Fibroblast of upper back skin (primary cell): Measurements from ENCODE around the gene DCAF5.
"Not testable (repeated sequence)": the region's sequence is repeated elsewhere in the genome, so short reads cannot be mapped to it uniquely, and the experiment has no call there.

Experiments used
- DNase-seq: peaks from one replicate; pipeline ENCODE4 v3.0.0-alpha.2; 2013

DCAF5 gene

GRCh38 chr14:69096246-69096645 lies 56.7 kb downstream of the DCAF5 start:
- DNase-seq, result no peak

GRCh38 chr14:69094481-69094880 lies 58.4 kb downstream of the DCAF5 start:
- no peak for DNase-seq

DNA sequence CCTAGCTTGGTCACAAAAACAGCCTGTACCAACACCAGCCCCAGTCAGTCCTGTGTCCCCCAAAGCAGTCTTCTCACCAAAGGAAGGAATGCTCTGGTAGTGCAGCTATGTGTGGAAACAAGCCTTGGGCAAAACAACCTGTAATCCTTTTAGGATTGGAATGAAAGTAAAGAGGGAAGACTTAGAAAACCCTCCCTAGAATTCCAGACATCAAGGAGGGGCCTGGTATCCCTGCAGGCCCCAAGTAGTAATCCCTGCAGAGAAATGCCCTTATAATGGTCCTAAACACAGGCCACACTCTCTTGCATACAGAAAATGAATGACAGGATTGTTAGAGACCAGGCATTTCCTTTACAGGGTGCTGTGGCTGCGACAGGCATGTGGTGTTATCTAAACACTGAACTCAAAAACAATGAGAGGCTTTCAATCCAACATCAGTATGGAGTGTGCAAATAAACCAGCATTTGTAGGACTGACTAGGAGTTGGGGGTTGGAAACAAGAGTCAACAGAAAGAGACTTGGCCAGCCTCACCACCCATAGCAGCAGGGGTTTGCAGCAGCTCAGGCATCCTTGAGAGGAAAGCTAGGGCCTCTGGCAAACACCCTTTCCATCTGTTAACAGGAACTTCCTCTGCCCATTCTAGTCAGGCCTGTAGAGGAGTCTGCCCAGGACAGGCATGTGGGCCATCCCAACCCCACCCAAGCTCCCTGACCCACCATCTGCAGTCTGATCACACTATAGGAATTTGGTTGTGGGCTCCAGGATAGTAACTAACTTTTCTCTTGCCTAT lies 59.1 kb downstream of the DCAF5 start:
- DNase-seq, result peak; percentile 41

DNA sequence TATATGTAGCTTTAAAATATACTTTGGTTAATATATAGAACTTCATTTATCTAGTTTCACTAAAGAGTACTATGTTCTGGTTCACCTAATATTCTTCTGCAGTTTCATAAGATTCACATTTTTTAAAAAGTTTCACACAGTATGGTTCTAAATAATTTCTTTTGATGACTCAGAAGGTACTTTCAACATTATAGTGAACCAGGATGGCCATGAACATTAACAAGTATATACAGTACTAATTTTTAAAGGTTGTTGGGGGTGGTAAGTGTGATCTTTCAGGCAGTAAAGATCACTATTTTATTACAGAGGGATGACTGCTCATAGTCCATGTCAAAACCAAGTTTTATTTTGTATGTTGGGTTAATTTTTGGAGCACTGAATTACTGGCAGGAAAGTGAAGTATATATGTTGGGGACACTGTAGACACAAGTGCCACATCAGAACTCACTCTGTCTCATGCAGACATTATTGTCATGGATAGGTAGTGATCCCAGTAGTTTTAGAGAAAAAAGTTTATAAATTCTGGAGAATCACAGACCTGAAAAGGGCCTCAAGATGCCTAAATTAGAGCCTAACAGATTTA lies 60.0 kb downstream of the DCAF5 start:
- no peak for DNase-seq

GRCh38 chr14:69091695-69092094 lies 61.2 kb downstream of the DCAF5 start:
- no peak for DNase-seq

DNA sequence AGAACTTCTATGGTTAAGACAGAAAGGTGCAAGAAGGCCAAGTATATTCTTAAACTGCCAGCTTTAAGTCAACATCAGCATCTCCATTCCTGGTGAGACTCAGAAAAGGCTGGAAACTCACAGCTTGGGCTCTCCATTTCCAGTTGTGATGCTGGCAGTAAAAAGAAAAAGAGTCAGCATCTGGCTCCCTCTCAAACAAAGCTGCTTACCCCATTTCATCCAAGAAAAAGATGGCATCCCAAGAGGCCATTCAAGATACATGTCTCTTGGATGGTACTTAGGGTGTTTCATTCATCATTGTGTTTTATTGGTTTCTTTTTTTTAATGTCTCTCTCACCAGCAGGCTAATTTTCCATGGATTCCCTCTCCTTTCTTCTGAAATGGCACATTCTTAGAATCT lies 61.9 kb downstream of the DCAF5 start:
- no peak for DNase-seq

- peak; percentile 44 for DNase-seq
These were observed 62.6 kb downstream of the DCAF5 start for GRCh38 chr14:69090187-69090789.

GRCh38 chr14:69089046-69089445 lies 63.9 kb downstream of the DCAF5 start:
- DNase-seq, result no peak

- peak; percentile 71 for DNase-seq
These were observed 64.3 kb downstream of the DCAF5 start for GRCh38 chr14:69088586-69088985.

DNA sequence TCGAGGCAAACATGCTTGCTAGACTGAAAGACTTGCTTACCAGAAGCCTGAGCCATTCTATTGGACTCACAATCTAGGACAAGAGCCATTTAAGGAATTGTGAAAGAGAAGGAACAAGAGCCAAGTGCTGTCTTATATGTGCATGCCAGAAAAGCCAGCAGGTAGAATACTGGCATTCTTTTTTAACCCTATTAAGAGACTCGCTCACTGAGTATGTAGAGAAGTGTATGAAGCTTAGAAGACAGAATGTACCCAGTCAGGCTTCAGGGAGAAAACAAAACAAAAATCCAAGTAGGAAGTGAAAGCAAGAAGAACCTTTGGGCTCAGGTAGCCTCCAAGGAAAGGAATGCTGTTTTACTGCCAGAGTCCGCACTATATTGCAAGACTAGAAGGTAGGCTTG lies 65.9 kb downstream of the DCAF5 start:
- DNase-seq, result peak; percentile 67

DNA sequence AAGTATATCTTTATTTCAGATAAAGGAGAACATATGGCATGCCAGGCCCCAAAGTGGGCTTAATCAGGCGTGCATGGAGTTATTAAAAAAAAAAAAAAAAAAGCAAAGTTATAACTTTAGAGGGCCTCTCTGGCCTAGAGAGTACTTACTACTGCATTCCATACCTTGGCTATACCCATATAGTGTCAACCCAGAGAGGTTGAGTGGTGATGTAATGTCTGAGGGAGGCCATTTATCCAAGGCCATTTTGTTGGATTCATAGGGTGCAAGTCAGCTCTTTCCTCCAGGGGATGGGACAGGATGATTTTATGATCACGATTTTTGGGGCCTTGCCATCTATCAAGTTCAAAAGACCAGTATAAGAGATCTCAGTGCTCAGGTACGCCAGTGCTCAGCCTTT lies 66.4 kb downstream of the DCAF5 start:
- DNase-seq, result no peak

DNA sequence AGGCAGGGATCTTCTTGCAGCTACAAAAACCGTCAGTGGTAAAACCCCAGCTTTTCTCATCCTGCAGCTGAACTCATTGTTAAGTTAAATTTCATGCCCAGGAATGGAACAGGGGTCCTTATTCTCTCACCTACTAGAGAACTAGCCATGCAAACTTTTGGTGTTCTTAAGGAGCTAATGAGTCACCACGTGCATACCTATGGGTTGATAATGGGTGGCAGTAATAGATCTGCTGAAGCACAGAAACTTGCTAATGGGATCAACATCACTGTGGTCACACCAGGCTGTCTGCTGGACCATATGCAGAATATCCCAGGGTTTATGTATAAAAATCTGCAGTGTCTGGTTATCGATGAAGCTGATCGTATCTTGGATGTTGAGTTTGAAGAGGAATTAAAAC lies 68.9 kb downstream of the DCAF5 start:
- DNase-seq, result no peak

DNA sequence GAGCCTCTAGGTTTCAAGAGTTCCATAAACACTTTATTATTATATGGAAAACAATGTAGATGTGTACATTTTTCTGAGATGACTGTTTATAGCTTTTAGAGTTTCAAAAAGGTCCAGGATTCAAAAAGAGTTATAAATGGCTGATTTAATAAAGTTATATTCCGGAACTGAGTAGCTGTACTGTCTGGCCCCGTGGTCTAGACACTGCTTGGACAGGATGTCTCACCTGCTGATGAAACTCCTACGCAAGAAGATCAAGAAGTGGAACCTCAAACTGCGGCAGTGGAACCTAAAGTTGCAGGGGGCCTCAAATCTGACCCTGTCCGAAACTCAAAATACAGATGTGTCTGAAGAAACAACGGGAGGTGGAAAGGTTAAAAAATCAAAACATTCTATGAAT lies 69.7 kb downstream of the DCAF5 start:
- peak; percentile 32 for DNase-seq

- DNase-seq, result no peak
These were observed 71.6 kb downstream of the DCAF5 start for GRCh38 chr14:69081271-69081670.

- no peak for DNase-seq
These were observed 73.2 kb downstream of the DCAF5 start for GRCh38 chr14:69079747-69080146.

- DNase-seq, result peak; percentile 95
These were observed 73.7 kb downstream of the DCAF5 start for GRCh38 chr14:69079188-69079742.

DNA sequence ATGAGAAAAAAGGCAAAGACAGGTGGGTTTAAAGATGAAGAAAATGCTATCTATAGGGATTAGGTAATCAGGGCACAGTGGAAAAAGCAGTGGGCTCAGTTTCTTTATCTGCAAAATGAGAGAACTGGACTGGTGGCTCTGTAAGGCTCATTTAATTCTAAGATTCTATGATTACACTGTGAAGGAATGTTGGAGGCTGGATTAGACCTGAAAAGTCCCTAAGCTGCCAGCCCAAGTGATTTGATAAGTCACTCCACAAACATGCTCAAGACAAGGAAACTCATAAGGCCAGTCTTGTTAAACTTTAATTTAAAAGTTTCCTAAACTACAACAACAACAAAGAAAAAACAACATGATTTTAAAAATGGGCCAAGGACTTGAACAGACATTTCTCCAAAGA lies 75.1 kb downstream of the DCAF5 start:
- peak; percentile 89 for DNase-seq

- DNase-seq, result not testable (repeated sequence)
These were observed 75.7 kb downstream of the DCAF5 start for GRCh38 chr14:69077185-69077584.

DNA sequence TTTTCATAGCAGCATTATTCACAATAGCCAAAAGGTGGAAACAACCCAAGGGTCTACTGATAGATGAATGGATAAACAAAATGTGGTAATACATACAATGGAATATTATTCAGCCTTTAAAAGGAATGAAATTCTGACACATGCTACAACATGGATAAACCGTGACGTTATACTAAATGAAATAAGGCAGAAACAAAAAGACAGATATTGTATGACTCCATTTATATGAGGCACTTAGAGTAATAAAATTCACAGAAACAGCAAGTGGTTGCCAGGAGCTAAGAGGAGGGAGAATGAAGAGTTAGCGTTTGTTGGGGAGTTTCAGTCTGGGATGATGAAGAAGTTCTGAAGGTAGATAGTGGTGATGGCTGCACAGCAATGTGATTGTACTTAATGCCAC lies 76.6 kb downstream of the DCAF5 start:
- DNase-seq, result no peak

- DNase-seq, result no peak
These were observed 79.0 kb downstream of the DCAF5 start for GRCh38 chr14:69073915-69074314.

- no peak for DNase-seq
These were observed 79.5 kb downstream of the DCAF5 start for GRCh38 chr14:69073429-69073828.

GRCh38 chr14:69072584-69072983 lies 80.3 kb downstream of the DCAF5 start:
- DNase-seq, result no peak

DNA sequence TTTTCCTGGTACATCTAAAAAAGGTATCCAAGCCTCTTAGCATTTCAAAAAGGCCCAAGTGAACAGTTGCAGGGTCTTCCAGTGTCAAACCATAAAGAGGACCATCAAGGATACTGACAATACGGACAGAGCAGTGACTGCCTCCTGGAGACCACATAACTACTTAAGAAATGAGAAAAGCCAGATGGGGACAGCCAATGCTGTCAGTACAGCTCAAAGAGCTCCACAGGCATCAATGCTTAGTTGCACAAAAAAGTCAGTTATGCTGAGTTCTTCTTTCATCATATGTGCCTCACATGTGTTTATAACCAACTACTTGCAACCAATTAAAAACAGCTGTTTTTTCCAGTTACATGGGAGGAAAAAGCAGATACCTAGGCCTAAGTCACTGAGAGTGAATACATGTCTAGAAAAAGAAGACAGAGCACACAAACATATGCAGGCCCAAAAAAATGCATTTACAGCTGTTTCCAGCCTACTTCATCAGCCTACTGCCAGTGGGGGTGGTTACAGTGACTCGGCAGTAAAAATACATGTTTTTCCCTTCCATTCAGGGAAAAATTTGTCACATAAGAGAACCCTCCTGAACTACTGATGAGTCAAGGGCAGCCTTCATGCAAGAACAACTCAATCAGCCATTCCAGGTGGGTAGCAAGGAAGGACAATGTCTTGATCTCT lies 84.0 kb downstream of the DCAF5 start:
- peak; percentile 93 for DNase-seq
